ENCODE results near the gene MICAL1. TPM values are rescaled to one million over a fixed set of nuclear protein-coding genes. Genes with fewer than 3 reads are reported as not detected.

The MICAL1 gene
- total RNA-seq, 1 experiment from 2014 or later: 92.9 TPM

DNA sequence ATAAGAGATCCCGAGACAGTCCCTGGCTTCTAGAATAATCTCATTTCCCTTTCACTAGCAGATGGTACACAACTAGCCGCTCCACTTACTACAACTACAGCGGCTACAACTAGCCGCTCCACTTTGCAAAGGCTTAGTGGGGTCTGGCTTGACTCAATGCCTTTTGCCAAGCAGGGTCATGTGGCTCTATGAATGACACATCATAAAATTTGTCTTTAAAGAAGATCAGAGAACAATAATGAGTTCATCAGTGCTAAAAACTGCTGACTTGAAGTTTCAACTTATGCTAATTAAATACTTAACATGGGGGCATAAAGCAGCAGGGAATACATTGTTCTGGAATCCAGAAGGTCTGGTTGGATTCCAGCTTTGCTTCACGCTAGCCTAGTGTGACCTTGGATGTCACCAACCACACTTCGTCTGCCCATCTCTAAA, 2.0 kb upstream of the MICAL1 start:
- peaks cover 44 to 47% of the 10 kb centered on the region in 2 experiments for H3K4me1 Mint-ChIP-seq
- Histone ChIP-seq H3K9ac (ENCODE audit: extremely low read depth, insufficient read length, low read length) (no peak overlapping the region), H3K79me2 (ENCODE audit: insufficient read depth, low read length) (no peaks in the 10 kb centered on the region), H2BK15ac (ENCODE audit: low read depth, low read length) (no peak overlapping the region), H3K23ac (ENCODE audit: insufficient read length, low read depth, low read length) (no peak overlapping the region), H3K79me1 (ENCODE audit: insufficient read depth, low read depth, low read length, poor library complexity, severe bottlenecking) (peaks cover 3% of the 10 kb centered on the region), H3K14ac (ENCODE audit: insufficient read depth, low read length) (no peak overlapping the region), H4K20me1 (ENCODE audit: control insufficient read depth, insufficient read depth, insufficient read length) (no peaks in the 10 kb centered on the region), H3K4ac (ENCODE audit: low read depth, low read length) (no peak overlapping the region), H2AFZ (ENCODE audit: low read length) (no peak overlapping the region), H4K8ac (replicated peaks; ENCODE audit: insufficient read length, low read depth, low read length) (no peak overlapping the region), H3K18ac (ENCODE audit: insufficient read length, low read depth, low read length) (no peak overlapping the region), H2BK120ac (ENCODE audit: low read depth, low read length, poor library complexity, severe bottlenecking) (no peak overlapping the region), H3K27me3 (ENCODE audit: insufficient read depth, low read length) (no peaks in the 10 kb centered on the region), H3K27ac (ENCODE audit: insufficient read length, low read depth, low read length) (no peak overlapping the region), H2AK5ac (ENCODE audit: insufficient read length, low read length) (no peak overlapping the region), H3K9me3 (ENCODE audit: control insufficient read depth, low read depth, low read length) (no peaks in the 10 kb centered on the region), H4K91ac (ENCODE audit: insufficient read length, low read depth, low read length) (no peak overlapping the region), H3K56ac (ENCODE audit: insufficient read length, low read depth, low read length) (no peak overlapping the region), H4K5ac (ENCODE audit: insufficient read length, low read depth, low read length) (no peak overlapping the region), H2BK20ac (ENCODE audit: low read depth, low read length, poor library complexity, severe bottlenecking) (no peak overlapping the region), H3T11ph (ENCODE audit: low read length) (no peak overlapping the region), H2BK5ac (ENCODE audit: insufficient read length, low read length) (no peak overlapping the region), H2BK12ac (ENCODE audit: insufficient read length, low read depth, low read length) (no peak overlapping the region), H3K4me1 (ENCODE audit: insufficient read depth, low read length) (peaks cover 12% of the 10 kb centered on the region; the same call in 1 of the 2 replicates), H3K4me2 (ENCODE audit: insufficient read depth, insufficient read length, low read length) (no peak overlapping the region), H3K23me2 (ENCODE audit: insufficient read length, low read depth, low read length, poor library complexity, severe bottlenecking) (peaks cover 10% of the 10 kb centered on the region)
- no CpG with 5 or more reads among the region's 6 CpGs for WGBS (ENCODE audit: extremely low coverage, insufficient read length, low lambda C conversion rate)
- no peaks in the 10 kb centered on the region; a peak in 1 of 5 replicates for H3K9me3 Mint-ChIP-seq
- DNase-seq: no peak
- TF ChIP-seq, protein P1, sequence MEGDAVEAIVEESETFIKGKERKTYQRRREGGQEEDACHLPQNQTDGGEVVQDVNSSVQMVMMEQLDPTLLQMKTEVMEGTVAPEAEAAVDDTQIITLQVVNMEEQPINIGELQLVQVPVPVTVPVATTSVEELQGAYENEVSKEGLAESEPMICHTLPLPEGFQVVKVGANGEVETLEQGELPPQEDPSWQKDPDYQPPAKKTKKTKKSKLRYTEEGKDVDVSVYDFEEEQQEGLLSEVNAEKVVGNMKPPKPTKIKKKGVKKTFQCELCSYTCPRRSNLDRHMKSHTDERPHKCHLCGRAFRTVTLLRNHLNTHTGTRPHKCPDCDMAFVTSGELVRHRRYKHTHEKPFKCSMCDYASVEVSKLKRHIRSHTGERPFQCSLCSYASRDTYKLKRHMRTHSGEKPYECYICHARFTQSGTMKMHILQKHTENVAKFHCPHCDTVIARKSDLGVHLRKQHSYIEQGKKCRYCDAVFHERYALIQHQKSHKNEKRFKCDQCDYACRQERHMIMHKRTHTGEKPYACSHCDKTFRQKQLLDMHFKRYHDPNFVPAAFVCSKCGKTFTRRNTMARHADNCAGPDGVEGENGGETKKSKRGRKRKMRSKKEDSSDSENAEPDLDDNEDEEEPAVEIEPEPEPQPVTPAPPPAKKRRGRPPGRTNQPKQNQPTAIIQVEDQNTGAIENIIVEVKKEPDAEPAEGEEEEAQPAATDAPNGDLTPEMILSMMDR (conservative IDR thresholded peaks at IDR 0.05): no peak
- no peaks in the 10 kb centered on the region for H3K27me3 Mint-ChIP-seq (ENCODE audit: low read depth)
- H3K36me3 Mint-ChIP-seq (ENCODE audit: insufficient read depth in 1 of 3, low read depth in 3 of 3): peaks cover 18 to 30% (median 28%) of the 10 kb centered on the region in 3 experiments
- H3K4me3 Mint-ChIP-seq: peak overlapping the region in 1 of 2 experiments; percentile 92; a peak in 2 of 5 replicates
- peak overlapping the region in 2 of 3 experiments; percentile 11 to 65; a peak in 2 of 7 replicates for H3K27ac Mint-ChIP-seq

Data from H9 (cell line).